Measurements from ENCODE around the gene UGGT2. TPM values are rescaled to one million over a fixed set of nuclear protein-coding genes. Genes with fewer than 3 reads are reported as not detected.

UGGT2 gene, protein sequence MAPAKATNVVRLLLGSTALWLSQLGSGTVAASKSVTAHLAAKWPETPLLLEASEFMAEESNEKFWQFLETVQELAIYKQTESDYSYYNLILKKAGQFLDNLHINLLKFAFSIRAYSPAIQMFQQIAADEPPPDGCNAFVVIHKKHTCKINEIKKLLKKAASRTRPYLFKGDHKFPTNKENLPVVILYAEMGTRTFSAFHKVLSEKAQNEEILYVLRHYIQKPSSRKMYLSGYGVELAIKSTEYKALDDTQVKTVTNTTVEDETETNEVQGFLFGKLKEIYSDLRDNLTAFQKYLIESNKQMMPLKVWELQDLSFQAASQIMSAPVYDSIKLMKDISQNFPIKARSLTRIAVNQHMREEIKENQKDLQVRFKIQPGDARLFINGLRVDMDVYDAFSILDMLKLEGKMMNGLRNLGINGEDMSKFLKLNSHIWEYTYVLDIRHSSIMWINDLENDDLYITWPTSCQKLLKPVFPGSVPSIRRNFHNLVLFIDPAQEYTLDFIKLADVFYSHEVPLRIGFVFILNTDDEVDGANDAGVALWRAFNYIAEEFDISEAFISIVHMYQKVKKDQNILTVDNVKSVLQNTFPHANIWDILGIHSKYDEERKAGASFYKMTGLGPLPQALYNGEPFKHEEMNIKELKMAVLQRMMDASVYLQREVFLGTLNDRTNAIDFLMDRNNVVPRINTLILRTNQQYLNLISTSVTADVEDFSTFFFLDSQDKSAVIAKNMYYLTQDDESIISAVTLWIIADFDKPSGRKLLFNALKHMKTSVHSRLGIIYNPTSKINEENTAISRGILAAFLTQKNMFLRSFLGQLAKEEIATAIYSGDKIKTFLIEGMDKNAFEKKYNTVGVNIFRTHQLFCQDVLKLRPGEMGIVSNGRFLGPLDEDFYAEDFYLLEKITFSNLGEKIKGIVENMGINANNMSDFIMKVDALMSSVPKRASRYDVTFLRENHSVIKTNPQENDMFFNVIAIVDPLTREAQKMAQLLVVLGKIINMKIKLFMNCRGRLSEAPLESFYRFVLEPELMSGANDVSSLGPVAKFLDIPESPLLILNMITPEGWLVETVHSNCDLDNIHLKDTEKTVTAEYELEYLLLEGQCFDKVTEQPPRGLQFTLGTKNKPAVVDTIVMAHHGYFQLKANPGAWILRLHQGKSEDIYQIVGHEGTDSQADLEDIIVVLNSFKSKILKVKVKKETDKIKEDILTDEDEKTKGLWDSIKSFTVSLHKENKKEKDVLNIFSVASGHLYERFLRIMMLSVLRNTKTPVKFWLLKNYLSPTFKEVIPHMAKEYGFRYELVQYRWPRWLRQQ (N-terminal part only)
- total RNA-seq (5.1 and 6.7 TPM in 2 replicates), polyA plus RNA-seq (0.39 and 0.43 TPM in 2 replicates), polyA minus RNA-seq (2.3 and 3.1 TPM in 2 replicates)
- 4.0 TPM for total RNA-seq (2013)

DNA sequence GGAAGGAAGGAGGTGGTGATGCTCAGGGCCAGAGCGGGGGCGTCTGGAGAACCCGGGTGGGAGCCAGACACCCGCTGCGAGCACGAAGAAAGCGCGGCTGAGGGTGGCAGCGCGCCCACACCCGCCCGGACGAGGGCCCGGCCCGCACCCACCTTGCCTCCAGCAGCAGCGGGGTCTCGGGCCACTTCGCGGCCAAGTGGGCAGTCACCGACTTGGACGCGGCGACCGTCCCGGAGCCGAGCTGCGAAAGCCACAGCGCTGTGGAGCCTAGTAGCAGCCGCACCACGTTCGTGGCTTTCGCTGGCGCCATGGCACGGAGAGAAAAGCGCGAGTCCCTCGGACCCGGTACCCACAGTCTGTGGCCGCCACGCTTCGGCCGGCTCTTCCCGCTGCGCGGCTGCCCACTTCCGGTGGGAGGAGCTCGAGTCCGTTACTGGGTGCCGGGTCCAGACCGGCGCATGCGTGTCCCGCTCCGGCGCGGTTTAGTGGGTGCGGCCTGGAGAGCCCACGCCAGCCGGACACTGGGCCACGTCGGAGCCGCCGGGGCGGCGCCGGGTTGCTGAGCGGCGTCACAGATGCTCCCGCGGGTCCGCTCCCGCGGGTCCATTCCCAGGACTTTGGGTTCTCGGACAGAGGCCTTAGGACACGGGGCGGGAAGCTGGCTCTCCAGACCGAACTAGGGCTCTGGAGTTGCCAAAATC, at the start of gene UGGT2:
TSS of gene UGGT2 (minus strand) at position 399 of the 701 bp plus-strand sequence. CDS start at position 310, 89 bp downstream.
- peak within 1 kb of the TSS; percentile 56 for H3K9ac ChIP-seq (ENCODE audit: low read length)
- peak within 1 kb of the TSS; percentile 94 for H3K4me3 Mint-ChIP-seq
- H3K9me3 Mint-ChIP-seq (ENCODE audit: insufficient read depth) = no peaks in the 10 kb centered on the region
- H3K79me2 ChIP-seq (ENCODE audit: control insufficient read depth, insufficient read depth, low read length) = no peaks in the 10 kb centered on the region
- peaks cover 0 to 17% (median 2%) of the 10 kb centered on the region in 4 experiments for H3K27me3 ChIP-seq (replicated peaks in 1 of 4; ENCODE audit: control extremely low read depth in 1 of 4, control insufficient read depth in 3 of 4, insufficient read depth in 4 of 4, low read length in 3 of 4)
- peaks cover 15% of the 10 kb centered on the region for H3K27me3 Mint-ChIP-seq
- peak; percentile 85 for ATAC-seq (ENCODE audit: low read depth)
- peak within 1 kb of the TSS; percentile 60 for H3K27ac Mint-ChIP-seq
- no peak within 1 kb of the TSS for H3K27ac ChIP-seq (ENCODE audit: low read length in 2 of 2)
- peaks cover 10% of the 10 kb centered on the region for H3K4me1 Mint-ChIP-seq
- POLR2A ChIA-PET = interaction anchor here (0.7 kb wide), 1 partner anchor 325 kb away, joined by 3 read pairs; no protein-coding TSS in a partner anchor
- H3K4me1 ChIP-seq (ENCODE audit: control insufficient read depth in 2 of 2, insufficient read depth in 2 of 2, low read length in 2 of 2) = peaks cover 0 to 4% of the 10 kb centered on the region in 2 donors
- CTCF ChIA-PET = no interaction called here
- H3K9me3 ChIP-seq (ENCODE audit: control extremely low read depth in 1 of 3, control insufficient read depth in 2 of 3, insufficient read depth in 1 of 3, low read length in 2 of 3) = peaks cover 0 to 17% (median 0%) of the 10 kb centered on the region in 3 donors
- TF ChIP-seq EZH2 (IDR thresholded peaks at IDR 0.05; ENCODE audit: borderline replicate concordance, insufficient read depth, low read depth, low read length, poor library complexity, severe bottlenecking) = no peak
- TF ChIP-seq, protein P1, sequence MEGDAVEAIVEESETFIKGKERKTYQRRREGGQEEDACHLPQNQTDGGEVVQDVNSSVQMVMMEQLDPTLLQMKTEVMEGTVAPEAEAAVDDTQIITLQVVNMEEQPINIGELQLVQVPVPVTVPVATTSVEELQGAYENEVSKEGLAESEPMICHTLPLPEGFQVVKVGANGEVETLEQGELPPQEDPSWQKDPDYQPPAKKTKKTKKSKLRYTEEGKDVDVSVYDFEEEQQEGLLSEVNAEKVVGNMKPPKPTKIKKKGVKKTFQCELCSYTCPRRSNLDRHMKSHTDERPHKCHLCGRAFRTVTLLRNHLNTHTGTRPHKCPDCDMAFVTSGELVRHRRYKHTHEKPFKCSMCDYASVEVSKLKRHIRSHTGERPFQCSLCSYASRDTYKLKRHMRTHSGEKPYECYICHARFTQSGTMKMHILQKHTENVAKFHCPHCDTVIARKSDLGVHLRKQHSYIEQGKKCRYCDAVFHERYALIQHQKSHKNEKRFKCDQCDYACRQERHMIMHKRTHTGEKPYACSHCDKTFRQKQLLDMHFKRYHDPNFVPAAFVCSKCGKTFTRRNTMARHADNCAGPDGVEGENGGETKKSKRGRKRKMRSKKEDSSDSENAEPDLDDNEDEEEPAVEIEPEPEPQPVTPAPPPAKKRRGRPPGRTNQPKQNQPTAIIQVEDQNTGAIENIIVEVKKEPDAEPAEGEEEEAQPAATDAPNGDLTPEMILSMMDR (IDR thresholded peaks at IDR 0.05) = no peak
- H4K20me1 ChIP-seq (ENCODE audit: control insufficient read depth, insufficient read depth, low read length, poor library complexity, severe bottlenecking) = no peaks in the 10 kb centered on the region
- intact Hi-C loops (cut with micrococcal nuclease) = no loop called here
- peak within 1 kb of the TSS; percentile 64 for H2AFZ ChIP-seq (ENCODE audit: insufficient read depth, low read depth, low read length, poor library complexity, severe bottlenecking)
- H3K36me3 ChIP-seq (replicated peaks in 1 of 2; ENCODE audit: control extremely low read depth in 1 of 2, control insufficient read depth in 1 of 2, extremely low read depth in 1 of 2, insufficient read depth in 2 of 2, low read length in 1 of 2) = no peaks in the 10 kb centered on the region
- peak within 1 kb of the TSS; percentile 60 for H3K4me2 ChIP-seq (replicated peaks; ENCODE audit: low read depth, low read length, poor library complexity, severe bottlenecking)
- H3K4me3 ChIP-seq (ENCODE audit: control extremely low read depth in 1 of 5, extremely low read depth in 1 of 5, insufficient read depth in 1 of 5, low read depth in 2 of 5, low read length in 4 of 5) = peak within 1 kb of the TSS; percentile 30 to 62 (median 42)
- peak; percentile 39 for DNase-seq
- 3% methylated on average over 77 of the region's 77 CpGs for WGBS (ENCODE audit: insufficient coverage)
